Measurements from ENCODE around the gene HTRA3.
"Not testable (repeated sequence)": the region's sequence is repeated elsewhere in the genome, so short reads cannot be mapped to it uniquely, and the experiment has no call there.

HTRA3 gene

GRCh38 chr4:8345946-8346814 lies 76.6 kb downstream of the HTRA3 start:
- Histone ChIP-seq H3K4me3 (ENCODE audit: insufficient read length, low read depth) (no peak overlapping the region), H3K9ac (ENCODE audit: insufficient read length, low read depth) (no peak overlapping the region), H3K27me3 (ENCODE audit: insufficient read depth, insufficient read length) (no peaks in the 10 kb centered on the region), H3K4me1 (ENCODE audit: insufficient read depth, insufficient read length) (peaks cover 24% of the 10 kb centered on the region), H3K9me3 (ENCODE audit: insufficient read depth, low read length) (no peaks in the 10 kb centered on the region), H3K36me3 (ENCODE audit: insufficient read depth, insufficient read length, low read length) (no peaks in the 10 kb centered on the region)
- DNase-seq (ENCODE audit: low read depth, low spot score) = no peak
- TF ChIP-seq ZNF274 (IDR thresholded peaks at IDR 0.05; ENCODE audit: low read depth, low read length) (no peak), YY1 (IDR thresholded peaks at IDR 0.05; ENCODE audit: insufficient read depth, insufficient read length) (no peak), SUZ12 (IDR thresholded peaks at IDR 0.05; ENCODE audit: extremely low read depth, insufficient read depth, insufficient read length) (no peak)

- no peak overlapping the region for H3K4me3 ChIP-seq (ENCODE audit: insufficient read length, low read depth)
- TF ChIP-seq SUZ12 (IDR thresholded peaks at IDR 0.05; ENCODE audit: extremely low read depth, insufficient read depth, insufficient read length) (no peak), ZNF274 (IDR thresholded peaks at IDR 0.05; ENCODE audit: low read depth, low read length) (no peak), YY1 (IDR thresholded peaks at IDR 0.05; ENCODE audit: insufficient read depth, insufficient read length) (no peak)
- H3K27me3 ChIP-seq (ENCODE audit: insufficient read depth, insufficient read length) = no peaks in the 10 kb centered on the region
- no peak for DNase-seq (ENCODE audit: low read depth, low spot score)
- H3K9ac ChIP-seq (ENCODE audit: insufficient read length, low read depth) = no peak overlapping the region
- no peaks in the 10 kb centered on the region for H3K9me3 ChIP-seq (ENCODE audit: insufficient read depth, low read length)
- H3K4me1 ChIP-seq (ENCODE audit: insufficient read depth, insufficient read length) = peaks cover 24% of the 10 kb centered on the region
- no peaks in the 10 kb centered on the region for H3K36me3 ChIP-seq (ENCODE audit: insufficient read depth, insufficient read length, low read length)
Observed at GRCh38 chr4:8346838-8347605, 77.5 kb downstream of the HTRA3 start.

- Histone ChIP-seq H3K9ac (ENCODE audit: insufficient read length, low read depth) (no peak overlapping the region), H3K4me1 (ENCODE audit: insufficient read depth, insufficient read length) (peaks cover 29% of the 10 kb centered on the region), H3K4me3 (ENCODE audit: insufficient read length, low read depth) (no peak overlapping the region), H3K27me3 (ENCODE audit: insufficient read depth, insufficient read length) (no peaks in the 10 kb centered on the region), H3K36me3 (ENCODE audit: insufficient read depth, insufficient read length, low read length) (no peaks in the 10 kb centered on the region), H3K9me3 (ENCODE audit: insufficient read depth, low read length) (no peaks in the 10 kb centered on the region)
- DNase-seq (ENCODE audit: low read depth, low spot score) = no peak
- no peak for TF ChIP-seq SUZ12 (IDR thresholded peaks at IDR 0.05; ENCODE audit: extremely low read depth, insufficient read depth, insufficient read length)
- TF ChIP-seq ZNF274 (IDR thresholded peaks at IDR 0.05; ENCODE audit: low read depth, low read length) = no peak
- TF ChIP-seq YY1 (IDR thresholded peaks at IDR 0.05; ENCODE audit: insufficient read depth, insufficient read length) = no peak
Observed at GRCh38 chr4:8347660-8348059, 78.1 kb downstream of the HTRA3 start.

- TF ChIP-seq SUZ12 (IDR thresholded peaks at IDR 0.05; ENCODE audit: extremely low read depth, insufficient read depth, insufficient read length) (no peak), YY1 (IDR thresholded peaks at IDR 0.05; ENCODE audit: insufficient read depth, insufficient read length) (no peak), ZNF274 (IDR thresholded peaks at IDR 0.05; ENCODE audit: low read depth, low read length) (no peak)
- Histone ChIP-seq H3K4me1 (ENCODE audit: insufficient read depth, insufficient read length) (peaks cover 29% of the 10 kb centered on the region), H3K4me3 (ENCODE audit: insufficient read length, low read depth) (no peak overlapping the region), H3K27me3 (ENCODE audit: insufficient read depth, insufficient read length) (no peaks in the 10 kb centered on the region), H3K9ac (ENCODE audit: insufficient read length, low read depth) (no peak overlapping the region), H3K9me3 (ENCODE audit: insufficient read depth, low read length) (no peaks in the 10 kb centered on the region), H3K36me3 (ENCODE audit: insufficient read depth, insufficient read length, low read length) (no peaks in the 10 kb centered on the region)
- DNase-seq (ENCODE audit: low read depth, low spot score) = no peak
Observed at GRCh38 chr4:8348071-8348470, 78.5 kb downstream of the HTRA3 start.

- not testable (repeated sequence) for H3K27me3 ChIP-seq (ENCODE audit: insufficient read depth, insufficient read length); DNase-seq (ENCODE audit: low read depth, low spot score); H3K4me3 ChIP-seq (ENCODE audit: insufficient read length, low read depth); H3K9ac ChIP-seq (ENCODE audit: insufficient read length, low read depth); H3K36me3 ChIP-seq (ENCODE audit: insufficient read depth, insufficient read length, low read length); H3K9me3 ChIP-seq (ENCODE audit: insufficient read depth, low read length)
- peaks cover 27% of the 10 kb centered on the region for H3K4me1 ChIP-seq (ENCODE audit: insufficient read depth, insufficient read length)
Observed at GRCh38 chr4:8349236-8349635, 79.7 kb downstream of the HTRA3 start.

- Histone ChIP-seq H3K36me3 (ENCODE audit: insufficient read depth, insufficient read length, low read length) (no peaks in the 10 kb centered on the region), H3K4me1 (ENCODE audit: insufficient read depth, insufficient read length) (peaks cover 27% of the 10 kb centered on the region), H3K9ac (ENCODE audit: insufficient read length, low read depth) (no peak overlapping the region), H3K27me3 (ENCODE audit: insufficient read depth, insufficient read length) (no peaks in the 10 kb centered on the region), H3K4me3 (ENCODE audit: insufficient read length, low read depth) (no peak overlapping the region), H3K9me3 (ENCODE audit: insufficient read depth, low read length) (peaks cover 4% of the 10 kb centered on the region; the same call in 1 of the 2 replicates)
- DNase-seq (ENCODE audit: low read depth, low spot score) = no peak
- TF ChIP-seq YY1 (IDR thresholded peaks at IDR 0.05; ENCODE audit: insufficient read depth, insufficient read length) (no peak), SUZ12 (IDR thresholded peaks at IDR 0.05; ENCODE audit: extremely low read depth, insufficient read depth, insufficient read length) (no peak), ZNF274 (IDR thresholded peaks at IDR 0.05; ENCODE audit: low read depth, low read length) (no peak)
Observed at GRCh38 chr4:8349664-8350236, 80.2 kb downstream of the HTRA3 start.

GRCh38 chr4:8350352-8350751 lies 80.8 kb downstream of the HTRA3 start:
- TF ChIP-seq YY1 (IDR thresholded peaks at IDR 0.05; ENCODE audit: insufficient read depth, insufficient read length) (no peak), SUZ12 (IDR thresholded peaks at IDR 0.05; ENCODE audit: extremely low read depth, insufficient read depth, insufficient read length) (no peak), ZNF274 (IDR thresholded peaks at IDR 0.05; ENCODE audit: low read depth, low read length) (no peak)
- Histone ChIP-seq H3K27me3 (ENCODE audit: insufficient read depth, insufficient read length) (no peaks in the 10 kb centered on the region), H3K9me3 (ENCODE audit: insufficient read depth, low read length) (peaks cover 4% of the 10 kb centered on the region; the same call in 1 of the 2 replicates), H3K4me3 (ENCODE audit: insufficient read length, low read depth) (no peak overlapping the region), H3K4me1 (ENCODE audit: insufficient read depth, insufficient read length) (peaks cover 27% of the 10 kb centered on the region), H3K9ac (ENCODE audit: insufficient read length, low read depth) (no peak overlapping the region), H3K36me3 (ENCODE audit: insufficient read depth, insufficient read length, low read length) (no peaks in the 10 kb centered on the region)
- DNase-seq (ENCODE audit: low read depth, low spot score) = no peak

All from NT2/D1 (cell line).